ENCODE data around the gene SLC66A2. TPM values are rescaled to one million over a fixed set of nuclear protein-coding genes. Genes with fewer than 3 reads are reported as not detected.
"Not testable (repeated sequence)": the region's sequence is repeated elsewhere in the genome, so short reads cannot be mapped to it uniquely, and the experiment has no call there.

Gene SLC66A2
- total RNA-seq, 1 experiment from 2014 or later, result 18.3 TPM

DNA sequence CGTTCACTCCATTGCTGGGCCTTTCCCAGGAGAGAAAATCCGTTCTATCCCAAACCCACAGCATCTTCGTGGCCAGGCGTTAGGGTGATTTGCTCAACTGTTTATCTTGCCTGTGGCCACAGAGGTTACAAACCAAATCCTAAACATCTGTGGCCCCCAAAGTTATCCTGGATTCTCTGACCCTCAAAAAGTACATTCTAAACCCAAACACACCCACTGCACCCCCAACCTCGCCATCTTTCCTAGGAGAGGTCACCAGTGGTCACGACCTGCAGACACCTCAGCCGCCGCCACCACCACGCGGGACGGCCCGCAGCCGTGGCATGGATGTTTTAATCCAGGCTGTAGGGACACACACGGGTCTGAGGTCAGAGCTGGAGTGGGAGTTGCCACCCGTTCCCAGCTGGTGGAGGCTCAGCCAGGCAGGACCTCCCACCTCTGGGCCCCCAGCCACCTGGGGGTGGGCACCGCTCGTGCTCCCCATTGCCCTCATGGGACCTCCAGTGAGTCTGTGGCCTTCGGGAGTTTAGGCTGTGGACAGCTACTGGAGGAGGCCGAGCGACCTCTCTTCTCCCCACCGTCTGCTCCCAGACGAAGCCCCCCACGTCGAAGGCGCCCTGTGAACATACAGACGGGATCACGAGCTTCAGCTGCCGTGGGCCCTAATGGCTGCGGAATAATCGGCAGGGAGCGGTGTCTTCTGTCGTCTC lies 81.7 kb downstream of the SLC66A2 start:
- in situ Hi-C loops (cut with HindIII; ENCODE audit: low pct_unique_long_range_greater_than_20kb, low sequenced_read_pairs), result no loop called here

DNA sequence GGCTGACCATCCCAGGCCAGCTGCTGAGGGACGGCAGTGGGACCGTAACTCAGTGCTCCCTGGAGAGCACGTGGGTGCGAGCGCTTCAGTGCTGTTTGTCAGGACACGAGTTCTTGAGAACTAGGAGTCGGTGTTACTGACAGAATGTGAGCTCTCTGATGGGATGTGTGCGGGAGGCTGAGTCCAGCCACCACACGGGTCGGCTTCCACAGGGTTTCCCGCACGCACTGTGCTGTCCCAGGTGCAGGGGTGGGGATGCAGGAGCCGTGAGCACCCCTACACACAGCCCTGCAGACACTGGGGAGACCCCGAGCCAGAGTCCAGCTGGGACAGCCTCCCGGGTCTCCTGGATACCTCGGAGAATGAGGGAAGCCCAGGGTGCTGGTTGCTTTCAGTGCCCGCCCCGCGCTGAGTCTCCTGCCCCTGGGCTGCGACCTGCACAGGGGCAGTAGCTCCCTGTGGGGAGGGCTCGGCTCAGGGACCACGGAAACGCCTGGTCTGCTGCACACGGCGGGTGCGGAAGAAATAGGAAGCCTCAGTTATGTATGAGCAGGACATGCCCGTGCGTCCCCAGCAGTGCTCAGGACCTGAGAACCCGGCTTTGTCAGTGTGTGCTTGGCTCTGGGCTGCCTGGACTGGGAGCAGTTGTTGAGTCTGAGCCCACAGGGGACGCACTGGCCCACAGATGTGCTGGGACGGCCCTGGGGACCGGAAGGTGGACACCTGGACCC lies 82.5 kb downstream of the SLC66A2 start:
- in situ Hi-C loops (cut with HindIII; ENCODE audit: low pct_unique_long_range_greater_than_20kb, low sequenced_read_pairs), result no loop called here
- no peak for DNase-seq (ENCODE audit: low read depth, low spot score)

More for the DNA sequence above, 81.7 kb downstream of the SLC66A2 start:
- DNase-seq (ENCODE audit: low read depth, low spot score), result no peak

DNA sequence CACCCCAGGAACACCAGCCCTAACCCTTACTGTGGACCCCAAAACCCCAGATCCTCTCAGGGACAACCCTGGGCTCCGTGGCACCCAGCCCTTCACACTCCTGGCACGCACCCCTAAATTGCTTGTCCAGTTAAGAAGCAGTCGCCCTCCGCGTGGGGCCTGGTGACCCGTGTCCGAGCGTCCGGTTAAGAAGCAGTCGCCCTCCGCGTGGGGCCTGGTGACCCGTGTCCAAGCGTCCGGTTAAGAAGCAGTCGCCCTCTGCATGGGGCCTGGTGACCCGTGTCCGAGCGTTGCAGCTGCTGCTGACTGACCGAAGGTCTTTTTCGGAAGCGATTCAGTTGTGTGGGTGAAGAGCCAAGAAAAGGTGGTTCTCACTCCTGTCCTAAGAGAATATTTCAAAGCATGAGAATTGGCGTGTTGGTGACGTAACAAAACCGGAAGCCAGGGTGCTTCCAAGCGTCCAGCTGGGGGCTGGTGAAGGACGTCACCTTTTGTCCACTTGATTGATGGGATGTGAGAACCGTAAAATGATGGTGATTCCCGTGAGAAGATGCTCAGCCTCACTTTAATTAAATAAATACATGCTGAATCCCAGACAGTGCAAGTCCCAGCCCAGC lies 83.2 kb downstream of the SLC66A2 start:
- in situ Hi-C loops (cut with HindIII; ENCODE audit: low pct_unique_long_range_greater_than_20kb, low sequenced_read_pairs), result no loop called here
- DNase-seq (ENCODE audit: low read depth, low spot score), result no peak

GRCh38 chr18:79867666-79868065 lies 83.8 kb downstream of the SLC66A2 start:
- in situ Hi-C loops (cut with HindIII; ENCODE audit: low pct_unique_long_range_greater_than_20kb, low sequenced_read_pairs), result no loop called here
- DNase-seq (ENCODE audit: low read depth, low spot score), result no peak

GRCh38 chr18:79866889-79867574 lies 84.4 kb downstream of the SLC66A2 start:
- DNase-seq (ENCODE audit: low read depth, low spot score), result no peak
- in situ Hi-C loops (cut with HindIII; ENCODE audit: low pct_unique_long_range_greater_than_20kb, low sequenced_read_pairs), result no loop called here

DNA sequence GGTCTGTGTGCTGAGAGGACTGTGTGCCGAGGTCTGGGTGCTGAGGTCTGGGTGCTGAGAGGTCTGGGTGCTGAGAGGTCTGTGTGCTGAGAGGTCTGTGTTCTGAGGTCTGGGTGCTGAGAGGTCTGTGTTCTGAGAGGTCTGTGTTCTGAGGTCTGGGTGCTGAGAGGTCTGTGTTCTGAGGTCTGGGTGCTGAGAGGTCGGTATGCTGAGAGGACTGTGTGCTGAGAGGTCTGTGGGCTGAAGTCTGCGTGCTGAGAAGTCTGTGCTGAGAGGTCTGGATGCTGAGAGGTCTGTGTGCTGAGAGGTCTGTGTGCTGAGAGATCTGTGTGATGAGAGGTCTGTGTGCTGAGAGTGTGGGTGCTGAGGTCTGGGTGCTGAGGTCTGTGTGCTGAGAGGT lies 85.5 kb downstream of the SLC66A2 start:
- in situ Hi-C loops (cut with HindIII; ENCODE audit: low pct_unique_long_range_greater_than_20kb, low sequenced_read_pairs); DNase-seq (ENCODE audit: low read depth, low spot score): not testable (repeated sequence)

GRCh38 chr18:79864955-79865354 lies 86.5 kb downstream of the SLC66A2 start:
- in situ Hi-C loops (cut with HindIII; ENCODE audit: low pct_unique_long_range_greater_than_20kb, low sequenced_read_pairs); DNase-seq (ENCODE audit: low read depth, low spot score): not testable (repeated sequence)

GRCh38 chr18:79864006-79864725 lies 87.3 kb downstream of the SLC66A2 start:
- no peak for DNase-seq (ENCODE audit: low read depth, low spot score)
- in situ Hi-C loops (cut with HindIII; ENCODE audit: low pct_unique_long_range_greater_than_20kb, low sequenced_read_pairs), result no loop called here

DNA sequence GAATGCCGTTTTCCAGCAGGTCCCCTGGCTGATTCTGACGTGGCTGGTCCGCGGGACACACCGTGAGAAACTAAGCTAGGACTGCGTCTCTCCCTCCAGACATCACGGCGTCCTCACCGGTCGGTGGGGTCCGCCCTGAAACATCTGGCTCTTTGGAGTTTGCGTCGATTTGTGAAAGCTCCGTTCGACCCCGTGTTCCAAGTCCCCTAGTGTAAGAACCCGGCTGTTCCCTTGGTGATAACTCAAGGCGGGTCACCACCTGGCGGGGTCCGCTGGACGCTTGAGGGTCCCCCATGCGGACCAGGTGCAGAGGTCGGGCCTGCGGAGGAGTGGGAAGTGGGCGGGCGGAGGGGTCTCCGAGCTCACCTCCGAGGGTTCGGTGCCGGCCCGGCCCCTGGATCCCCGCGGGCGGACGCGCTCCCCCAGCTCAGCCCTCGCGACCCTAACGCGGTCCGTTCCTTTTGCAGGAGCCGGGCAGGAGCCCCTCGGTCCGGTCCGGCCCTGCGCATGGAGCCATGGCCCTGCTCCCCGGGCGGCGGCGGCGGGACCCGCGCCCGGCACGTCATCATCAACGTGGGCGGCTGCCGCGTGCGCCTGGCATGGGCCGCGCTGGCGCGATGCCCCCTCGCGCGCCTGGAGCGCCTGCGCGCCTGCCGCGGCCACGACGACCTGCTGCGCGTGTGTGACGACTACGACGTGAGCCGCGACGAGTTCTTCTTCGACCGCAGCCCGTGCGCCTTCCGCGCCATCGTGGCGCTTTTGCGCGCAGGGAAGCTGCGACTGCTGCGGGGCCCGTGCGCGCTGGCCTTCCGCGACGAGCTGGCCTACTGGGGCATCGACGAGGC lies 88.1 kb downstream of the SLC66A2 start:
- DNase-seq (ENCODE audit: low read depth, low spot score), result no peak
- in situ Hi-C loops (cut with HindIII; ENCODE audit: low pct_unique_long_range_greater_than_20kb, low sequenced_read_pairs), result no loop called here

GRCh38 chr18:79862562-79862961 lies 88.9 kb downstream of the SLC66A2 start:
- in situ Hi-C loops (cut with HindIII; ENCODE audit: low pct_unique_long_range_greater_than_20kb, low sequenced_read_pairs), result no loop called here
- no peak for DNase-seq (ENCODE audit: low read depth, low spot score)

DNA sequence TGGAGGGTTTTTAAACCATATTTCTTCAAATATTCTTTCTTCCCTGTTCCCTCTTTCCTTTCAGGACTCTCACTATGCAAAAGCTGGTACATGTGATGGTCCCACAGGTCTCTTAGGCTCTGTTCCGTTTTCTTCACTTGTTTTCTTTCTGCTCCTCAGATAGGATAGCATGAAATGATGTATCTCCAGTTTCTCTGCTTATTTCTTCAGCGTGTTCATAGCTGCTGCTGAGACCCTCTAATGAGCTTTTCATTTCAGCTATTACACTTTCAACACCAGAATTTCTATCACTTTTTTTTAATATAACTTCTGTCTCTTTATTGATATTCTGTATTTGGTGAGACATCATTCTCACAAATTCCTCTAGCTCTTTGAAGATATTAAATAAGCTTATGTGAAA lies 89.8 kb downstream of the SLC66A2 start:
- in situ Hi-C loops (cut with HindIII; ENCODE audit: low pct_unique_long_range_greater_than_20kb, low sequenced_read_pairs), result no loop called here
- DNase-seq (ENCODE audit: low read depth, low spot score), result no peak

- DNase-seq (ENCODE audit: low read depth, low spot score), result no peak
- in situ Hi-C loops (cut with HindIII; ENCODE audit: low pct_unique_long_range_greater_than_20kb, low sequenced_read_pairs), result no loop called here
Observed at GRCh38 chr18:79859314-79859713, 92.1 kb downstream of the SLC66A2 start.

DNA sequence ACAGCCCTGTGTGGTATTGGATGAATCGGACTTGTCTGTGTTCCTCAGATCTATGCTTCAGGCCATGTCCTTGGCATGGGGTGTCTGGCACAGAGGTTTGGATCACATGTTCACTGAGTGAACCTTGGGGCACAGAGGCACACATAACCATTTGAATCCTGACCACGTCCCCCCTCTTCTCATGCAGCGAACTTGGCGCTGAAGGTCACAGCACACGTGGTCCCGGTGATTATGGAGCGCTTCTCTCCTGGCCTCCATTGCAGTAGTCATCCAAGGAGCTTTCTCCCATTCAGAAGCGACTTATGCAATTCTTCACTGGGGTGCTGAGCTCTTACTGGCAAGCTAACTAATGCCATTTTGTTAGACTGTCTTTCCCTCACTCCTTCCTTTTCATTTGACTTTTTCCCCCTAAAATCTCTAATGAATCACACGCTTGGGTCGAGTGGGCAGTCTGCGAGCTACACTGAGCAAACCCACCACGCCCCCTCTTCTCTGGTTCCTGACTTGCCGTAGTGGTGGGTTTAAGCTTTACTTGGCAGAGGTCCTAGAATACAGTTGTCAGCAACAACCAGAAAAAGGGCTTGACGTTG lies 94.3 kb downstream of the SLC66A2 start:
- peak; percentile 9 for DNase-seq (ENCODE audit: low read depth, low spot score)
- in situ Hi-C loops (cut with HindIII; ENCODE audit: low pct_unique_long_range_greater_than_20kb, low sequenced_read_pairs), result no loop called here

- in situ Hi-C loops (cut with HindIII; ENCODE audit: low pct_unique_long_range_greater_than_20kb, low sequenced_read_pairs), result no loop called here
- DNase-seq (ENCODE audit: low read depth, low spot score), result no peak
Observed at GRCh38 chr18:79856119-79857007, 95.1 kb downstream of the SLC66A2 start.

DNA sequence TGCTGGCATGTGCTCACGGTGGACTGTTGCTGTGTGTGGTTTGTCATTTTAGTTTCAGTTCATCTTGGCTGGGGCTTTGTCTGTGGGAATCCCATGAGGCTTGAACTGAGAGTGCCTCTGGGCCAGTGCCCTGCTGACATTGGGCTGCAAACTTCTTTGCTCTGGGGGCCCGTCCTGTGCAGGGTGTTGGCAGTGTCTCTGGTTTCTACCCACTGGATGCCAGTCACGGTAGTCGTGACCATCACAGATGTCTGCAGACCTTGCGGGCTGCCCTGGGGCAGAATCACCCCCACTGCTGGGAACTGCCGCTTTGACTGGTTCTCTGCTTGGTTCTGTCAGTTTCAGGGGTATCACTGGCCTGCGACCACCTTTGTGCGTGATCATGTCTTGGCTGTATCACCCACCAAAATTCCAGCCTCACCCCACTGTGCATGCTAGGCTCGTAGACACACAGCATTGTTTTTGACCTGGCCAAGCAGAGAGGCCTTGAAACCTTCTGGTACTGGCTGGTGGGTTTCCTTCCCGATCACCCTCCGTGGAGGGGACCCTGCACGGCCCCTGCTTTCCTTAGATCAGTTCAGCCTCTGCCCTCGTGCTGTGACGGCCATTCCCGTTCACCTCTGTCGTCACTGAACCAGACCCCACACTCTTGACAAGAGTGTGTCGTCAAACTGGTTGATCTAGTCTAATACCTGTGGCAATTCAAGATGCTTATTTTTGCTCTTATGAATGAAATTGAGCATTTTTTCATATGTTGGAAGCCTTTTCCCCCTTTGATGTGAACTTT lies 96.1 kb downstream of the SLC66A2 start:
- DNase-seq (ENCODE audit: low read depth, low spot score), result no peak
- in situ Hi-C loops (cut with HindIII; ENCODE audit: low pct_unique_long_range_greater_than_20kb, low sequenced_read_pairs), result no loop called here

Data from SK-MEL-5 (cell line).